Embryonic facial prominence (tissue), 1 donor: Measurements from ENCODE around the gene NDUFS1.
A peak's percentile ranks its signal among the peaks of the same experiment; 100 is the strongest.
"Not testable (repeated sequence)": the region's sequence is repeated elsewhere in the genome, so short reads cannot be mapped to it uniquely, and the experiment has no call there.

Experiments used
- DNase-seq: peaks from one replicate; pipeline ENCODE4 v3.0.0-alpha.2; 2016; ENCODE audit errors: extremely low spot score

The NDUFS1 gene

GRCh38 chr2:206159346-206160124, at the start of gene NDUFS1, which contains the start of gene EEF1B2:
Gene NDUFS1 (minus strand): TSS chr2:206159444. CDS start chr2:206153678, 5,766 bp downstream.
Gene EEF1B2 (plus strand): TSS chr2:206159895. CDS start chr2:206159980, 85 bp downstream.
- DNase-seq = peak; percentile 95

GRCh38 chr2:206208900-206209299, 49.7 kb upstream of the NDUFS1 start:
- no peak for DNase-seq

DNA sequence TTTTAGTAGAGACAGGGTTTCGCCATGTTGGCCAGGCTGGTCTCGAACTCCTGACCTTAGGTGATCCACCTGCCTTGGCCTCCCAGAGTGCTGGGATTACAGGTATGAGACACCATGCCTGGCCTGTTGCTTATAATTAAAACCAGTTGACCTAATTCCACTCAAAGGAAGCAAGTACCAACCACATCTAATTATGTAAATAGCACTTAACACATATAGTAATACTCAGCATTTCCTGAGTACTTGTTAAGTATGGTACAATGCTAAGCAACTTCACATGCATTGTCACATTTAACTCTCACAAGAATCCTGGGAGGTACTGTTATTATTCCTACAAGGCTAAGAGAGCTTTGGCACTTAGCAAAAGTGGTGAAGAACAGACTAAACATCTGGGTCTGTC, 48.1 kb upstream of the NDUFS1 start:
- DNase-seq = not testable (repeated sequence)

GRCh38 chr2:206204710-206205109, 45.5 kb upstream of the NDUFS1 start:
- no peak for DNase-seq

GRCh38 chr2:206203331-206203730, 44.1 kb upstream of the NDUFS1 start:
- DNase-seq = no peak

DNA sequence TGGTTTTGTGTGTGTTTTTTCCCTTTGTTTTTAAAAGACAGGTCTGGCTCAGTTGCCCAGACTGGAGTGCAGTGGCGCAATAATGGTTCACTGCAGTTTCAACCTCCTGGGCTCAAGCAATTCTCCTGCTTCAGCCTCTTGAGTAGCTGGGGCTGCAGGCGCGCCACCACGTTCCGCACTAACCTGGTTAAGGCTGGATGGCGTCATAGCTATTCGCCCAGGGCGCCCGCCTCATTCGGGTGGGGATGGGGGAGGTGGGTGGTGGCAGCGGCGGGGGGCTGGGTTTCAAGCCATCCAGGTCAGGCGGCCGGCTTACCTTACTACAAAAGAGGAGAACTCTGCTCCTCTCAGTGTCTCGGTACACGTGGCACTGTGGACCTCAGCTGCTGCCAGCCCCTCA, 43.2 kb upstream of the NDUFS1 start:
- no peak for DNase-seq

DNA sequence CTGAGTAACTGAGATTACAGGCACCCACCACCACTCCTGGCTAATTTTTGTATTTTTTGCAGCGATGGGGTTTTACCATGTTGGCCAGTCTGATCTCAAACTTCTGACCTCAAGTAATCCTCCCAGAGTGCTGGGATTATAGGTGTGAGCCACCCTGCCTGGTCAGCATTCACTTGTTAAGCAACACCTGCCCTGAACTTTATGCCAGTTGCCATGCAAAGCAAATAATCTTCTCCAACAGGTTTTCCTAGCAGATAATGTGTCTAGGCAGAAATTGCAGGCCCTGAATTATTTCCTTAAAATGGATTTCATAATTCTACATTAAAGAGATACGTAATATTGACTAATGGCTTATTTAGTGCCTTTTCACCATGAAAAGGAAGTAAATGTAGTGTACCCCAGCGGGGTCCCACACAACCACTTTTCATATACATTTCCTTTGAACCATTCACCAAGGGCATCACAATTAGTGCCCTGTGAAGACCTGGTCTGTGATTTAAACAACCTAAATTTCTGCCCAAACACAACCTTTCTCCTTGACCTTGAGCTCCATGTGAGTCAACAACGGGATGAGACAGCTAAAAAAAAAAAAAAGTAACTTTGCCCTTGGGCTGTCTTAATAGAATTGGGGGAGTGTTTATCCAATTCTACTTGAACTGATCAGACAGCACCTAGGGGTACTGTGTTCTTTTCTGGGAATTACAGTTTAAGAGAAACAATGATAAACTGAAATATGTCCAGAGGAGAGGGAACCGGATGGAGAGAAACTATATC, 42.0 kb upstream of the NDUFS1 start:
- no peak for DNase-seq

DNA sequence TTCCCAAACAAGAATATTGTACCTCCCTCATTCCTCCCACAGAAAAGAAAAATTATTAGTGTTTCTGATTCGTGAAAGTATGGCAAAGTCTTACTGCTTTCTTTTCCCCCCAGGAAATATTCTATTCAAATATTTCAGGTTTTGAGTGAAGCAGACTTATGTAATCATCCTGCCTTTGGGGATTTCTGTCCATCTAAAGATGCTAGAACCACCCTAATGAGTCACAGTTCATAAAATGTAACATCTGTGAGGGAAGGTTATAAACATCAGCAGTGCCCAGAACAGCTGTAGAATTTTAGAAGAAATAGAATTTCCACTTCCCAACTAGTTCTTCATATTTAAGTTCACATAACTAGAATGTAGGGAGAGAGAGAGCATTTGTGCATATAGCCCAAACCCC, 39.4 kb upstream of the NDUFS1 start:
- DNase-seq = no peak

DNA sequence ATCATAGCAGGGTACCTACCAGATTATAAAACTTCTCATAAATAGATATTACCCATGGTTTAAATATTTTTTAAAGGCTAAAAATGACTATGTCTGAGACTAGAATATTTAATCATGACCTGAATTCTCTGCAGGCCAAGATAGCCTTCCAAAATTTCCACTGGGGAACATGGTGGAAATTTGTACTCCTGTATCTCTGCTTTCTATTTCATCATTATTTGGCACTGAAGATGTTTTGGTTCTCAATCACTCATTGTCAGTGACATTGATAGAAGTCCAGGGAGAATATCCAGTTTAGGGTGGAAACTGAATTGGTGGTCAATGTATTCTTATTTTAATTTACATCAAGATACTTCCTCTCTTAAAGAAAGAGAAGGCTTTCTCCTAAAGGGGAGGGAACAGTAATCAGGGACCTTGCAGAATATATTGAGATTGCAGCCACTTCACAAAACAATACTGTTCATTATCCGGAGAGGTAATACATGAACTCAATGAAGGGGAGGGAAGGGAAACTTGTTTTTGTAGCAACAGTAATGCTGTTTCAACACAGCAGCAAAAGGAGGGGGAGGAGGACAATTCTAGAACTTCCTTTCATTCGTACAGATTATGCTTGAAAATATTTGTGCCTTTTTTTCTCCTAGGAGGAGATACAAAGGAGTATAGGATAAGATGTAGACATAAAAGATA, 34.6 kb upstream of the NDUFS1 start:
- no peak for DNase-seq

- DNase-seq = no peak
These were observed 32.9 kb upstream of the NDUFS1 start for GRCh38 chr2:206192157-206192556.

DNA sequence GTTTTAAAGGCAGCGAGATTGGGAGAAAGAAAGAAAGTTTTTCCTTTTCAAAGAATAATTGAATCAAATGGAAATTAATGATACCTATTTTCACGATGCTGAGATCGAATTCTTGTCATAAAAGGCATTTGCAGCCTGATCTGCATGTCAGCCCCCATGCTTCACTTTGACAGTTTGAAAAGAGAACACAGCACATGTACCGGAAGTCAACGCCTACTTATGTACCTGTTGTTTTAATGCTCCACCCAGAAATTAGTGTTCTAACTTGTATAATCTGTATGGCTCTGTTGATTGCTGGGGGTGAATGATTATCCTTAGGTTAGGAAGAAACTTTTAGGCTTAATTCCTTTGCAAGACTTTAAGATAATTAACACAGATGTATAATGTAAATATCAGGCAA, 31.4 kb upstream of the NDUFS1 start:
- no peak for DNase-seq

- no peak for DNase-seq
These were observed 30.9 kb upstream of the NDUFS1 start for GRCh38 chr2:206190111-206190510.

GRCh38 chr2:206189691-206190090, 30.4 kb upstream of the NDUFS1 start:
- no peak for DNase-seq

GRCh38 chr2:206181526-206181925, 22.3 kb upstream of the NDUFS1 start:
- not testable (repeated sequence) for DNase-seq

DNA sequence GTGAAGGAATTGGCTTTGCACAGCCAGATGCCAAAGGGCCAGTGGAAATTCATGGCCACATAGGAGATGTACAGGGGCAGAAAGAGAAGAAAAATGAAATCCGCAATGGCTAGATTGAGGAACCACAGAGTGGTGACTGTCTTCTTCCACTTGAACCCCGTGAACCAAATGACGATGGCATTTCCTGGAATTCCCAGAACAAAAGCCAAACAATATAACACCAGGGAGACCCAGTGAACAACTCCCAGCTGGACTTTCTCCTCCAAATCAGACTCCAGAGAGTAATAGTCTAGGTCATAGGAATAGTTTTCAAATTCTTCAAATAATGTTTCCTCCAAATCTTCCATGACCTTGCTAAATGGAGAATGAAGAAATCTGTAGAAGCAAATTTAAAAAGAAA, 17.7 kb upstream of the NDUFS1 start:
- DNase-seq = no peak

- DNase-seq = no peak
These were observed 16.9 kb upstream of the NDUFS1 start for GRCh38 chr2:206176121-206176520.

DNA sequence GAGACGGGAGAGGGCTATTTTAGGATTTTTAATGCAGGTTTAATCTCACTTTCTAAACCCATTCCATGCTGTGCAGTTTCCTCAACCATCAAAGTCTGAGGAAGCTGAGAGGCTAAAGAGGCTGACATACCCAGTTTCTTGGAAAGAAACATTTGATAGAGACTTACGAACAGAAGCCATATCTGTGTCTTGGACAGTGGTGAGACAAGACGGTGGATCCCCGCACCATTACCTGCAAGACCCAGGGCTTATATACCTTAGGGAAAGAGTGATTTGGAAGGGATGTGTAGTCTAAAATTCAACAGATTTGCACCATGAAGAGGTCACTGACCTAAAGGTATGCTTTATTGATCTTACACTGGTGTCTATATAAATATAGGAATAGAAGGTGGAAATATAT, 13.9 kb upstream of the NDUFS1 start:
- DNase-seq = no peak

DNA sequence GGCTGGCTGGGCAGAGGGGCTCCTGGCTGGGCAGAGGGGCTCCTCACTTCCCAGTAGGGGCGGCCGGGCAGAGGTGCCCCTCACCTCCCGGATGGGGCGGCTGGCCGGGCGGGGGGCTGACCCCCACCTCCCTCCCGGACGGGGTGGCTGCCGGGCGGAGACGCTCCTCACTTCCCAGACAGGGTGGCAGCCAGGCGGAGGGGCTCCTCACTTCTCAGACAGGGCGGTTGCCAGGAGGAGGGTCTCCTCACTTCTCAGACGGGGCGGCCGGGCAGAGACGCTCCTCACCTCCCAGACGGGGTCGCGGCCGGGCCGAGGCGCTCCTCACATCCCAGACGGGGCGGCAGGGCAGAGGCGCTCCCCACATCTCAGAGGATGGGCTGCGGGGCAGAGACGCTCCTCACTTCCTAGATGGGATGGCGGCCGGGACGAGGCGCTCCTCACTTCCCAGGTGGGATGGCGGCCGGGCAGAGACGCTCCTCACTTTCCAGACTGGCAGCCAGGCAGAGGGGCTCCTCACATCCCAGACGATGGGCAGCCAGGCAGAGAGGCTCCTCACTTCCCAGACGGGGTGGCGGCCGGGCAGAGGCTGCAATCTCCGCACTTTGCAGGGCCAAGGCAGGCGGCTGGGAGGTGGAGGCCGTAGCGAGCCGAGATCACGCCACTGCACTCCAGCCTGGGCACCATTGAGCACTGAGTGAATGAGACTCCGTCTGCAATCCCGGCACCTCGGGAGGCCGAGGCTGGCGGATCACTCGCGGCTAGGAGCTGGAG, 12.6 kb upstream of the NDUFS1 start:
- not testable (repeated sequence) for DNase-seq

- not testable (repeated sequence) for DNase-seq
These were observed 9.0 kb upstream of the NDUFS1 start for GRCh38 chr2:206168230-206168629.

GRCh38 chr2:206164261-206164862, 5.1 kb upstream of the NDUFS1 start:
- no peak for DNase-seq

GRCh38 chr2:206163251-206163880, 4.1 kb upstream of the NDUFS1 start:
- no peak for DNase-seq
